Heart left ventricle (tissue), 13 donors: ENCODE results near the gene AP3S1.
"Not testable (repeated sequence)": the region's sequence is repeated elsewhere in the genome, so short reads cannot be mapped to it uniquely, and the experiment has no call there.

Source experiments
- POLR2A ChIP-seq, 2 donors: fragments of 450-650 bp; IDR thresholded peaks; one replicate each; pipeline ENCODE4 v1.6.1; 2017; ENCODE audit warnings: antibody characterized with exemption in 2 of 2, mild to moderate bottlenecking in 2 of 2, moderate library complexity in 2 of 2
- TF ChIP-seq, protein P1 (sequence below), 12 donors: fragments of 200-600 bp; sonication (generic) in 4 of 12; IDR thresholded peaks; one replicate each; pipeline versions ENCODE4 v1.5.0 to v1.8.0; 2018 to 2022; ENCODE audit warnings: antibody characterized with exemption in 12 of 12, mild to moderate bottlenecking in 5 of 12
- donor health status: ischemic (EF 13 %, LVEDD 7.1; RV severe dilation, severe dysfunction).
- donor health status: DM: no; HTN: yes; CAD: no.
- donor health status: DM: no; HTN: no; CAD: no.
- donor health status: ischemic (EF 25% LVEDD 6.9; RV normal size, moderate dysfunction).
- donor health status: ischemic (EF 25% LVEDD 5.7; RV mildly dilated, moderate dysfunction).
- donor health status: ischemic (EF 35%, LVEDD 5.7; RV mildly dilated, moderate dysfunction).
- donor health status: nonischemic (EF 11% LVEDD 7.7; RV severe dilation, severe dysfunction).
- donor health status: DM: yes; HTN: yes; CAD: no.
- donor health status: PGD.
- donor health status: ischemic (EF 29% LVEDD 5.4; RV normal size, mild dysfunction).
- donor health status: nonischemic (EF 23%, LVEDD 6.1; RV moderate dilation, normal function).

DNA sequence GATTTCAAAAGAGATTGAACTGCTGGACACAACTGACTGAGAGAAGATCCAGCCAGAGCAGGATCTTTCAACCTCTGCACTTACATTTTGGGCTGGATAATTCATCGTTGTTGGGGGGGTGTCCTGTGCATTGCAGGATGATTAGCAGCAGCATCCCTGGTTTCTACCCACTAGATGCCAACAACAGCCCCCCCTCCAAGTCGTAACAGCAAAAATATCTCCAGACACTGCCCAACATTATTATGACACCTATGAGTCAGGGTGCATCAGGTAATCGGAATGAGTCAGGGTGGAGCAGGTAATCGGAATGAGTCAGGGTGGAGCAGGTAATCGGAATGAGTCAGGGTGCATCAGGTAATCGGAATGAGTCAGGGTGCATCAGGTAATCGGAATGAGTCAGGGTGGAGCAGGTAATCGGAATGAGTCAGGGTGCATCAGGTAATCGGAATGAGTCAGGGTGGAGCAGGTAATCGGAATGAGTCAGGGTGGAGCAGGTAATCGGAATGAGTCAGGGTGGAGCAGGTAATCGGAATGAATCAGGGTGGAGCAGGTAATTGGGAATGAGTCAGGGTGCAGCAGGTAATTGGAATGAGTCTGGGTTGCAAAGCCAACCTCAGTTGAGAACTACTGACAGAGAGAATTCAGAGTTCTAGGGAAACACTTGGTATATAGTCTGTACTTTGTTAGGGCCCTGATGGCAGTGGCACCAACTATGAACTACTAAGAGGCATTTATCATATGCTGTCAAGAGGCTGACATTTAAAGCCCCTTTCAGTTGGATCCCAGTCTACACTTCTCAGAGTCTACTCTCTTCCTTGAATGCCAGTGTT, 87.1 kb downstream of the AP3S1 start:
- TF ChIP-seq POLR2A (IDR thresholded peaks at IDR 0.05): not testable (repeated sequence)
- TF ChIP-seq, protein P1, sequence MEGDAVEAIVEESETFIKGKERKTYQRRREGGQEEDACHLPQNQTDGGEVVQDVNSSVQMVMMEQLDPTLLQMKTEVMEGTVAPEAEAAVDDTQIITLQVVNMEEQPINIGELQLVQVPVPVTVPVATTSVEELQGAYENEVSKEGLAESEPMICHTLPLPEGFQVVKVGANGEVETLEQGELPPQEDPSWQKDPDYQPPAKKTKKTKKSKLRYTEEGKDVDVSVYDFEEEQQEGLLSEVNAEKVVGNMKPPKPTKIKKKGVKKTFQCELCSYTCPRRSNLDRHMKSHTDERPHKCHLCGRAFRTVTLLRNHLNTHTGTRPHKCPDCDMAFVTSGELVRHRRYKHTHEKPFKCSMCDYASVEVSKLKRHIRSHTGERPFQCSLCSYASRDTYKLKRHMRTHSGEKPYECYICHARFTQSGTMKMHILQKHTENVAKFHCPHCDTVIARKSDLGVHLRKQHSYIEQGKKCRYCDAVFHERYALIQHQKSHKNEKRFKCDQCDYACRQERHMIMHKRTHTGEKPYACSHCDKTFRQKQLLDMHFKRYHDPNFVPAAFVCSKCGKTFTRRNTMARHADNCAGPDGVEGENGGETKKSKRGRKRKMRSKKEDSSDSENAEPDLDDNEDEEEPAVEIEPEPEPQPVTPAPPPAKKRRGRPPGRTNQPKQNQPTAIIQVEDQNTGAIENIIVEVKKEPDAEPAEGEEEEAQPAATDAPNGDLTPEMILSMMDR (IDR thresholded peaks at IDR 0.05): not testable (repeated sequence)
